CD1c-positive myeloid dendritic cell (primary cell): ENCODE data around the gene RARA.
"Not testable (repeated sequence)": the region's sequence is repeated elsewhere in the genome, so short reads cannot be mapped to it uniquely, and the experiment has no call there.

Experiments
- DNase-seq: peaks from one replicate; pipeline ENCODE4 v3.0.0-alpha.2; 2016; ENCODE audit errors: extremely low spot score

Gene RARA

GRCh38 chr17:40374821-40375498 lies 66.0 kb downstream of the RARA start:
- DNase-seq = no peak

- DNase-seq = not testable (repeated sequence)
Observed at GRCh38 chr17:40375786-40376185, 66.8 kb downstream of the RARA start.

- not testable (repeated sequence) for DNase-seq
Observed at GRCh38 chr17:40376541-40376940, 67.6 kb downstream of the RARA start.

- DNase-seq = no peak
Observed at GRCh38 chr17:40377832-40378231, 68.9 kb downstream of the RARA start.

- no peak for DNase-seq
Observed at GRCh38 chr17:40378966-40379365, 70.0 kb downstream of the RARA start.

GRCh38 chr17:40382251-40382650 lies 73.3 kb downstream of the RARA start:
- DNase-seq = no peak

GRCh38 chr17:40386555-40386954 lies 77.6 kb downstream of the RARA start:
- not testable (repeated sequence) for DNase-seq

GRCh38 chr17:40399185-40399584 lies 90.2 kb downstream of the RARA start:
- DNase-seq = peak; percentile 69

GRCh38 chr17:40402668-40403067 lies 93.7 kb downstream of the RARA start:
- no peak for DNase-seq

- DNase-seq = no peak
Observed at GRCh38 chr17:40404003-40404402, 95.0 kb downstream of the RARA start.
